GM12878 (cell line): ENCODE results near the gene GARIN5B. TPM values are rescaled to one million over a fixed set of nuclear protein-coding genes. Genes with fewer than 3 reads are reported as not detected.

Experiments used
- ATAC-seq: fragments of 200-7000 bp; cut with Tn5 transposase; 3 replicates; pipeline ENCODE4 v1.9.1; 2020; ENCODE audit warnings: mild to moderate bottlenecking, moderate library complexity
- BruUV-seq: library from RNA; stranded (reverse); fragments of 400-500 nt; replicated peaks from 2 replicates; lab custom pipeline; 2021; lab: Mats Ljungman, UMichigan
- CTCF ChIA-PET: fragments of 300-600 bp; sonication (Branson Sonifier 250); formaldehyde crosslinking; extraction: SDS; loops from one replicate; lab custom pipeline; 2021; ENCODE audit warnings: inconsistent platforms; lab: Yijun Ruan, JAX
- POLR2A ChIA-PET: fragments of 350-600 bp; formaldehyde crosslinking; extraction: SDS; loops from one replicate; lab custom pipeline; 2021; ENCODE audit warnings: inconsistent platforms; lab: Charles Lee
- RAD21 ChIA-PET: fragments of 300-600 bp; sonication (Branson Sonifier 250); formaldehyde crosslinking; loops from one replicate; lab custom pipeline; 2023; ENCODE audit warnings: antibody characterized with exemption; ENCODE audit not compliant: unreplicated experiment; lab: Charles Lee
- SMC1A ChIA-PET: fragments of 300-600 bp; sonication (Branson Sonifier 250); formaldehyde crosslinking; loops from one replicate; lab custom pipeline; 2023; ENCODE audit not compliant: unreplicated experiment, uncharacterized antibody; lab: Charles Lee
- DNase-seq: peaks from one replicate; pipeline ENCODE4 v3.0.0-alpha.2; 2011; ENCODE audit warnings: low read depth, low spot score
- FAIRE-seq: peaks from 3 replicates; lab custom pipeline; 2011; peaks lifted over from hg19 to GRCh38; lab: Jason Lieb, UNC
- H2AFZ ChIP-seq: 2 replicates; pipeline ENCODE4 v1.6.0; 2011; ENCODE audit warnings: low read depth, low read length, control low read depth; ENCODE audit not compliant: control insufficient read depth
- H3K27ac ChIP-seq: 2 replicates; pipeline ENCODE4 v1.5.1; 2011; ENCODE audit warnings: control low read depth; ENCODE audit not compliant: control insufficient read depth, insufficient read depth
- H3K27me3 ChIP-seq, 2 experiments: replicated peaks in 1 of 2; 2 replicates each; pipeline versions ENCODE4 v1.6.0 to v1.6.1; 2011; ENCODE audit warnings: low read length in 1 of 2; ENCODE audit not compliant: control insufficient read depth in 2 of 2, insufficient read depth in 2 of 2
- H3K36me3 ChIP-seq, 2 experiments: 2 replicates each; pipeline ENCODE4 v1.5.1; 2011; ENCODE audit warnings: low read length in 1 of 2; ENCODE audit not compliant: control insufficient read depth in 2 of 2, insufficient read depth in 2 of 2
- H3K4me1 ChIP-seq: 2 replicates; pipeline ENCODE4 v1.6.1; 2011; ENCODE audit warnings: mild to moderate bottlenecking, low read length, moderate library complexity, mixed read lengths; ENCODE audit not compliant: control insufficient read depth, insufficient read depth
- H3K4me2 ChIP-seq: 2 replicates; pipeline ENCODE4 v1.6.0; 2011; ENCODE audit warnings: control low read depth; ENCODE audit not compliant: control insufficient read depth, insufficient read depth
- H3K4me3 ChIP-seq: fragments of 200-600 bp; sonication (generic); 2 replicates; pipeline ENCODE4 v1.5.1; 2016
- H3K79me2 ChIP-seq: 2 replicates; pipeline ENCODE4 v1.6.0; 2011; ENCODE audit warnings: low read length; ENCODE audit not compliant: control insufficient read depth, insufficient read depth
- H3K9ac ChIP-seq: 2 replicates; pipeline ENCODE4 v1.8.0; 2011; ENCODE audit warnings: low read length, control low read depth, mixed read lengths; ENCODE audit not compliant: control insufficient read depth, insufficient read depth
- H3K9me3 ChIP-seq: replicated peaks from 3 replicates; pipeline ENCODE4 v1.5.1; 2011; ENCODE audit warnings: mild to moderate bottlenecking, low read length; ENCODE audit not compliant: control insufficient read depth, insufficient read depth
- H4K20me1 ChIP-seq: 2 replicates; pipeline ENCODE4 v1.6.0; 2011; ENCODE audit not compliant: control insufficient read depth, insufficient read depth
- DPF2 ChIP-seq: fragments of 450-650 bp; IDR thresholded peaks from 2 replicates; pipeline ENCODE4 v1.6.1; 2017; ENCODE audit warnings: mild to moderate bottlenecking
- ELK1 ChIP-seq: IDR thresholded peaks from 2 replicates; pipeline ENCODE4 v1.6.1; 2012; ENCODE audit warnings: low read depth, low read length, improper control_type of control experiment
- IKZF2 ChIP-seq, 2 experiments: fragments of 450-650 bp; IDR thresholded peaks; 2 replicates each; pipeline ENCODE4 v1.6.1; 2017; ENCODE audit warnings: mild to moderate bottlenecking in 2 of 2, moderate library complexity in 2 of 2
- MEF2A ChIP-seq: IDR thresholded peaks from 2 replicates; pipeline ENCODE4 v1.6.1; 2011; ENCODE audit warnings: low read depth, mild to moderate bottlenecking, low read length, moderate library complexity; ENCODE audit not compliant: insufficient read depth
- MEF2B ChIP-seq: fragments of 450-650 bp; IDR thresholded peaks from 2 replicates; pipeline ENCODE4 v1.6.1; 2018; ENCODE audit warnings: mild to moderate bottlenecking, moderate library complexity; ENCODE audit not compliant: partially characterized antibody, poor library complexity, severe bottlenecking
- PML ChIP-seq: IDR thresholded peaks from 2 replicates; pipeline ENCODE4 v1.6.1; 2012; ENCODE audit warnings: low read length, inconsistent platforms
- PRDM15 ChIP-seq: fragments of 450-650 bp; formaldehyde crosslinking; IDR thresholded peaks from 2 replicates; pipeline ENCODE4 v1.4.0; 2020; ENCODE audit warnings: mild to moderate bottlenecking, moderate library complexity
- STAT1 ChIP-seq: fragments of 450-650 bp; conservative IDR thresholded peaks from 2 replicates; pipeline ENCODE4 v1.6.1; 2014; ENCODE audit warnings: antibody characterized with exemption, mild to moderate bottlenecking
- WGBS: methylation state at CpG from one replicate; pipeline ENCODE4 v1.1.6; 2016; ENCODE audit warnings: low lambda C conversion rate; ENCODE audit not compliant: insufficient replicate concordance, insufficient coverage; ENCODE audit errors: missing lambda C conversion rate; 5-methylcytosine and 5-hydroxymethylcytosine counted together
- in situ Hi-C: fragments of 300-500 bp; cut with MboI; formaldehyde crosslinking; loops from 9 replicates; pipeline ENCODE4 v1.14.3; 2018; ENCODE audit warnings: mixed read lengths
- intact Hi-C: fragments of 100-400 bp; cut with micrococcal nuclease; formaldehyde crosslinking; loops from one replicate; pipeline ENCODE4 v1.14.2; 2022; ENCODE audit not compliant: unreplicated experiment
- polyA plus RNA-seq, 11 experiments: library from polyadenylated mRNA; depleted of rRNA in 4 of 11; unstranded in 6 of 11; stranded (reverse) in 5 of 11; fragments of >200 nt; fragmentation: Nextera tagmentation in 4 of 11; fragmentation: Illumina TruSeq in 1 of 11; extraction: Ambion mirVana in 4 of 11; extraction: Trizol in 1 of 11; gene quantifications; 1 replicate in 1 of 11; 2 replicates in 10 of 11; pipeline versions ENCODE4 v1.2.1 to v1.2.3, GENCODE V29; 2011 to 2016; ENCODE audit warnings: inconsistent platforms in 2 of 11, missing spikeins in 2 of 11, low read depth in 1 of 11
- total RNA-seq, 4 experiments: library from RNA; depleted of rRNA in 3 of 4; stranded (reverse); fragments of >200 nt in 3 of 4; fragmentation: Illumina TruSeq in 1 of 4; extraction: Trizol in 1 of 4; gene quantifications; 2 replicates each; pipeline versions ENCODE4 v1.2.1 to v1.2.3, GENCODE V29; 2013 to 2021
- TF ChIP-seq, protein P1 (sequence below): fragments of 450-650 bp; IDR thresholded peaks from 2 replicates; pipeline ENCODE4 v1.6.1; 2017; ENCODE audit warnings: mild to moderate bottlenecking, low read depth, inconsistent platforms; ENCODE audit not compliant: poor library complexity, severe bottlenecking
- TF ChIP-seq, protein P2 (sequence below): fragments of 450-650 bp; IDR thresholded peaks from 2 replicates; pipeline ENCODE4 v1.6.1; 2018; ENCODE audit warnings: mild to moderate bottlenecking, low read depth, moderate library complexity; ENCODE audit not compliant: partially characterized antibody

Gene GARIN5B
- total and polyA plus RNA-seq, 10 of the 15 experiments (the other 5 are each of a cell fraction or from before 2014, with no cell fraction given), result not detected

DNA sequence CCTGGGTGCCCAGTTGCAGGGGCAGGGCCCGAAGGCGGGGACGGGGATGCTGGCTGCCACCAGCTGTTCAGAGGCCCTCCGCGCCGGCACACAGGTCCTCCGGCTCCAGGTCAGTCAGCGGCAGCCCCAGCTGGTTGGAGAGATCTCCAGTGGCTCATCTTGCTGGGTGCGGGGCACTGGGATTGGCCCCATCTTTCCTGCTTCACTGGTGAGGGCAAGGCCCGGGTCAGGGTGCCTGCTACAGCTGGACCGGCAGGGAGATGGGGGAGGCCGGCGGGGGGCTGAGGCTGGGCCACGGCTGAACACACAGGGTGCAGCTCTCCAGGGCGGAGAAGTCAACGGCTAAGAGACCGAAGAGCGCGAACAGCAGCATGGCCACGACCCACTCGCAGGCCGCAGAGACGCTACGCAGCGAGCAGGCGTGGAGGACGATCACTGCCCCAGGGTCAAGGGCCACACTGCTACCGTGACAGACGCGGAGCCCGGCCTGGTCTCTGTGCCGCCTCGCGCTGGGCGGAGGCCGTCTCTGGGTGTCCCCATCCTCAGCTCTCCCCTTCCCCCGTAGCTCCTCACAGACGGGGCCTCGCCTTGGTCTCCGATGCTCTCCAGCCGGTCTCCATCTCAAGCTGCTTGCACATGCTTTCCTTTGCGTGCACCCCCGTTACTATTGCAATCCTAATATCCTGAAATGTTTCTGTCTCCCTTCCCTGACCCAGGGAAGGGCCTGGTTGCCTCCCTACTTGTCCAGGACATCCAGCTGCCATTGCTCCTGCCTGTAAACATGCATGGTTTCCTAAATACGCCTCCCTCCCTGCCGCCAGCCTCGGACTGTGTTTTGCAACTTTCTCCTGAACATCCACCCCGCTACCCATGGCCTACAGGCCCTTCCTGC, 50.2 kb downstream of the GARIN5B start (continued):
- TF ChIP-seq PRDM15, result no peak

DNA sequence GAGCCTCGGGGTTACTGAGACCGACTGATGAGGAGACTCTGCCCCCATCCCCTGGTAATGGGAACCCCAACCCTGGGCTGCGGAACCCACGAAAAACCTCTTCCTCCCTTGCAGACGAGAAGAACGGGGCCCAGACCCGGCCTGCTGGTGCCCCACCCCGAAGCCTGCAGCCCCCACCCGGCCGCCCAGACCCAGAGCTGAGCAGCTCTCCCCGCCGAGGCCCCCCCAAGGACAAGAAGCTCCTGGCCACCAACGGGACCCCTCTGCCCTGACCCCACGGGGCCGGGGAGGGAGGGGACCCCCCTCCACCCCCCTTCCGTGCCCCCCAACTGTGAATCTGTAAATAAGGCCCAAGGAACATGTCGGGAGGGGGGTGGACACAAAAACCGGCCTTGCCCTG, 51.3 kb downstream of the GARIN5B start:
- Histone ChIP-seq H3K27ac (no peak overlapping the region), H3K9me3 (no peaks in the 10 kb centered on the region), H2AFZ (no peak overlapping the region), H3K4me2 (no peak overlapping the region), H3K27me3 (no peaks in the 10 kb centered on the region), H3K9ac (no peak overlapping the region), H3K4me3 (no peak overlapping the region), H3K79me2 (no peaks in the 10 kb centered on the region), H3K4me1 (no peaks in the 10 kb centered on the region), H3K36me3 (no peaks in the 10 kb centered on the region), H4K20me1 (no peaks in the 10 kb centered on the region)
- POLR2A ChIA-PET, result no interaction called here
- RAD21 ChIA-PET, result no interaction called here
- no peak for FAIRE-seq
- no peak for ATAC-seq
- CTCF ChIA-PET, result interaction anchor here (3.4 kb wide), 1 partner anchor 10 kb away, joined by 16 read pairs; no protein-coding TSS in a partner anchor
- WGBS, result 37% methylated on average over 10 of the region's 18 CpGs
- no peak for DNase-seq
- in situ Hi-C loops, result no loop called here
- SMC1A ChIA-PET, result no interaction called here
- intact Hi-C loops, result no loop called here
- no TSS peak for BruUV-seq
- TF ChIP-seq, protein P1, sequence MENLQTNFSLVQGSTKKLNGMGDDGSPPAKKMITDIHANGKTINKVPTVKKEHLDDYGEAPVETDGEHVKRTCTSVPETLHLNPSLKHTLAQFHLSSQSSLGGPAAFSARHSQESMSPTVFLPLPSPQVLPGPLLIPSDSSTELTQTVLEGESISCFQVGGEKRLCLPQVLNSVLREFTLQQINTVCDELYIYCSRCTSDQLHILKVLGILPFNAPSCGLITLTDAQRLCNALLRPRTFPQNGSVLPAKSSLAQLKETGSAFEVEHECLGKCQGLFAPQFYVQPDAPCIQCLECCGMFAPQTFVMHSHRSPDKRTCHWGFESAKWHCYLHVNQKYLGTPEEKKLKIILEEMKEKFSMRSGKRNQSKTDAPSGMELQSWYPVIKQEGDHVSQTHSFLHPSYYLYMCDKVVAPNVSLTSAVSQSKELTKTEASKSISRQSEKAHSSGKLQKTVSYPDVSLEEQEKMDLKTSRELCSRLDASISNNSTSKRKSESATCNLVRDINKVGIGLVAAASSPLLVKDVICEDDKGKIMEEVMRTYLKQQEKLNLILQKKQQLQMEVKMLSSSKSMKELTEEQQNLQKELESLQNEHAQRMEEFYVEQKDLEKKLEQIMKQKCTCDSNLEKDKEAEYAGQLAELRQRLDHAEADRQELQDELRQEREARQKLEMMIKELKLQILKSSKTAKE, result no peak
- TF ChIP-seq ELK1 (no peak), DPF2 (no peak), STAT1 (no peak), MEF2B (no peak), MEF2A (no peak), PML (no peak), IKZF2 (IDR thresholded peaks at IDR 0.05) (no peak)
- TF ChIP-seq, protein P2, sequence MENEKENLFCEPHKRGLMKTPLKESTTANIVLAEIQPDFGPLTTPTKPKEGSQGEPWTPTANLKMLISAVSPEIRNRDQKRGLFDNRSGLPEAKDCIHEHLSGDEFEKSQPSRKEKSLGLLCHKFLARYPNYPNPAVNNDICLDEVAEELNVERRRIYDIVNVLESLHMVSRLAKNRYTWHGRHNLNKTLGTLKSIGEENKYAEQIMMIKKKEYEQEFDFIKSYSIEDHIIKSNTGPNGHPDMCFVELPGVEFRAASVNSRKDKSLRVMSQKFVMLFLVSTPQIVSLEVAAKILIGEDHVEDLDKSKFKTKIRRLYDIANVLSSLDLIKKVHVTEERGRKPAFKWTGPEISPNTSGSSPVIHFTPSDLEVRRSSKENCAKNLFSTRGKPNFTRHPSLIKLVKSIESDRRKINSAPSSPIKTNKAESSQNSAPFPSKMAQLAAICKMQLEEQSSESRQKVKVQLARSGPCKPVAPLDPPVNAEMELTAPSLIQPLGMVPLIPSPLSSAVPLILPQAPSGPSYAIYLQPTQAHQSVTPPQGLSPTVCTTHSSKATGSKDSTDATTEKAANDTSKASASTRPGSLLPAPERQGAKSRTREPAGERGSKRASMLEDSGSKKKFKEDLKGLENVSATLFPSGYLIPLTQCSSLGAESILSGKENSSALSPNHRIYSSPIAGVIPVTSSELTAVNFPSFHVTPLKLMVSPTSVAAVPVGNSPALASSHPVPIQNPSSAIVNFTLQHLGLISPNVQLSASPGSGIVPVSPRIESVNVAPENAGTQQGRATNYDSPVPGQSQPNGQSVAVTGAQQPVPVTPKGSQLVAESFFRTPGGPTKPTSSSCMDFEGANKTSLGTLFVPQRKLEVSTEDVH, result no peak
